ENCODE measurements around the gene ESYT1. TPM values are rescaled to one million over a fixed set of nuclear protein-coding genes. Genes with fewer than 3 reads are reported as not detected.
A peak's percentile ranks its signal among the peaks of the same experiment; 100 is the strongest.

Gene ESYT1, protein sequence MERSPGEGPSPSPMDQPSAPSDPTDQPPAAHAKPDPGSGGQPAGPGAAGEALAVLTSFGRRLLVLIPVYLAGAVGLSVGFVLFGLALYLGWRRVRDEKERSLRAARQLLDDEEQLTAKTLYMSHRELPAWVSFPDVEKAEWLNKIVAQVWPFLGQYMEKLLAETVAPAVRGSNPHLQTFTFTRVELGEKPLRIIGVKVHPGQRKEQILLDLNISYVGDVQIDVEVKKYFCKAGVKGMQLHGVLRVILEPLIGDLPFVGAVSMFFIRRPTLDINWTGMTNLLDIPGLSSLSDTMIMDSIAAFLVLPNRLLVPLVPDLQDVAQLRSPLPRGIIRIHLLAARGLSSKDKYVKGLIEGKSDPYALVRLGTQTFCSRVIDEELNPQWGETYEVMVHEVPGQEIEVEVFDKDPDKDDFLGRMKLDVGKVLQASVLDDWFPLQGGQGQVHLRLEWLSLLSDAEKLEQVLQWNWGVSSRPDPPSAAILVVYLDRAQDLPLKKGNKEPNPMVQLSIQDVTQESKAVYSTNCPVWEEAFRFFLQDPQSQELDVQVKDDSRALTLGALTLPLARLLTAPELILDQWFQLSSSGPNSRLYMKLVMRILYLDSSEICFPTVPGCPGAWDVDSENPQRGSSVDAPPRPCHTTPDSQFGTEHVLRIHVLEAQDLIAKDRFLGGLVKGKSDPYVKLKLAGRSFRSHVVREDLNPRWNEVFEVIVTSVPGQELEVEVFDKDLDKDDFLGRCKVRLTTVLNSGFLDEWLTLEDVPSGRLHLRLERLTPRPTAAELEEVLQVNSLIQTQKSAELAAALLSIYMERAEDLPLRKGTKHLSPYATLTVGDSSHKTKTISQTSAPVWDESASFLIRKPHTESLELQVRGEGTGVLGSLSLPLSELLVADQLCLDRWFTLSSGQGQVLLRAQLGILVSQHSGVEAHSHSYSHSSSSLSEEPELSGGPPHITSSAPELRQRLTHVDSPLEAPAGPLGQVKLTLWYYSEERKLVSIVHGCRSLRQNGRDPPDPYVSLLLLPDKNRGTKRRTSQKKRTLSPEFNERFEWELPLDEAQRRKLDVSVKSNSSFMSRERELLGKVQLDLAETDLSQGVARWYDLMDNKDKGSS
- total RNA-seq, result 100 to 1,000 TPM; 234 to 236 TPM

DNA sequence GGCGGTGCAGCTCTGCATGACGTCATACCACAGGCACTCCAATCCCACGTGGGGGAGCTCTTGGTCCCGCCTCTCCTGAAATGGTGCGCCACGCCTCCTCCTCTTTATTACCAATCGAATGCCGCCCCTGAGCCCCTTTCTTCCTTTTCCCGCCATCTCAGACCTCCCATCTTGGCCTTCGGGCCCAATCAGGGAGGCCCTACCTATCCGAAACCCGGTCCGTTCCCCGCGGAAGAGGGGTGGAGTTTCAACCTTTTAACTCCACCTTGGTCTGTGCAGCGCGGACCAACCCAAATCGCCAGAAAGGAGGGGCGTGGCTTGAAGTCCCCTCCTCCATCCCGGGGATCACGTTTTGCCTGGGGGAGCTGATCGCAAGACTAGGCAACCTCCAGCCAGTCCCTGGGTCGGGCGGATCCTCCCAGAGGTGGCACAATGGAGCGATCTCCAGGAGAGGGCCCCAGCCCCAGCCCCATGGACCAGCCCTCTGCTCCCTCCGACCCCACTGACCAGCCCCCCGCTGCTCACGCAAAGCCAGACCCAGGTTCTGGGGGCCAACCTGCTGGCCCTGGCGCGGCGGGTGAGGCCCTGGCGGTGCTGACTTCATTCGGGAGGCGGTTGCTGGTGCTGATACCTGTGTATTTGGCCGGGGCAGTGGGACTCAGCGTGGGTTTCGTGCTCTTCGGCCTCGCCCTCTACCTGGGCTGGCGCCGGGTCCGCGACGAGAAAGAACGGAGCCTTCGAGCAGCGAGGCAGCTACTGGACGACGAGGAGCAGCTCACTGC is at the start of gene ESYT1:
TSS of gene ESYT1 (plus strand) at position 380 of the 782 bp plus-strand sequence. CDS start at position 433, 53 bp downstream.
- peak; percentile 95 for ATAC-seq (replicated peaks)
- no peaks in the 10 kb centered on the region for H3K27me3 Mint-ChIP-seq
- no peaks in the 10 kb centered on the region for H3K9me3 Mint-ChIP-seq
- H3K36me3 Mint-ChIP-seq (ENCODE audit: low read depth), result peaks cover 71% of the 10 kb centered on the region
- peaks cover 50% of the 10 kb centered on the region for H3K4me1 Mint-ChIP-seq
- peak within 1 kb of the TSS; percentile 98 for H3K4me3 Mint-ChIP-seq
- H3K27ac Mint-ChIP-seq, result peak within 1 kb of the TSS; percentile 83

DNA sequence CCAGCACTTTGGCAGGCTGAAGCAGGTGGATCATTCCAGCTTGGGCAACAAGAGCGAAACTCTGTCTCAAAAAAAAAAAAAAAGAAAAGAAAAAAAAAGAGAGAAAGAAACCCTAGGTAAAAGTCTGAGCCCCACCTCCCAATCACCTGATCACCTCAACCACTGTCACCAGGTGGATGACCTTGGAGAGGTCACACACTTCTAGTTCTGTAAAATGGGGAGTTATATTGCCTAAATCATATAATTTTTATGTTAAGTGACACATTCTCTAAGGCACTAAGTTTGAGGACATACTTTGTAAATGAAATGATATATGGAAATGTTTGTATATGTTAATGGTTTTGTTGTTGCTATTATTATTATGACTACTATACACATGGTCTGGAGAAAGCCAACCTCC is 49.6 kb upstream of the ESYT1 start:
- no peaks in the 10 kb centered on the region for H3K4me1 Mint-ChIP-seq
- H3K4me3 Mint-ChIP-seq, result peak overlapping the region; percentile 76
- no peak for ATAC-seq (replicated peaks)
- H3K27me3 Mint-ChIP-seq, result peaks cover 4% of the 10 kb centered on the region
- H3K36me3 Mint-ChIP-seq (ENCODE audit: low read depth), result no peaks in the 10 kb centered on the region
- no peaks in the 10 kb centered on the region for H3K9me3 Mint-ChIP-seq
- no peak overlapping the region for H3K27ac Mint-ChIP-seq

DNA sequence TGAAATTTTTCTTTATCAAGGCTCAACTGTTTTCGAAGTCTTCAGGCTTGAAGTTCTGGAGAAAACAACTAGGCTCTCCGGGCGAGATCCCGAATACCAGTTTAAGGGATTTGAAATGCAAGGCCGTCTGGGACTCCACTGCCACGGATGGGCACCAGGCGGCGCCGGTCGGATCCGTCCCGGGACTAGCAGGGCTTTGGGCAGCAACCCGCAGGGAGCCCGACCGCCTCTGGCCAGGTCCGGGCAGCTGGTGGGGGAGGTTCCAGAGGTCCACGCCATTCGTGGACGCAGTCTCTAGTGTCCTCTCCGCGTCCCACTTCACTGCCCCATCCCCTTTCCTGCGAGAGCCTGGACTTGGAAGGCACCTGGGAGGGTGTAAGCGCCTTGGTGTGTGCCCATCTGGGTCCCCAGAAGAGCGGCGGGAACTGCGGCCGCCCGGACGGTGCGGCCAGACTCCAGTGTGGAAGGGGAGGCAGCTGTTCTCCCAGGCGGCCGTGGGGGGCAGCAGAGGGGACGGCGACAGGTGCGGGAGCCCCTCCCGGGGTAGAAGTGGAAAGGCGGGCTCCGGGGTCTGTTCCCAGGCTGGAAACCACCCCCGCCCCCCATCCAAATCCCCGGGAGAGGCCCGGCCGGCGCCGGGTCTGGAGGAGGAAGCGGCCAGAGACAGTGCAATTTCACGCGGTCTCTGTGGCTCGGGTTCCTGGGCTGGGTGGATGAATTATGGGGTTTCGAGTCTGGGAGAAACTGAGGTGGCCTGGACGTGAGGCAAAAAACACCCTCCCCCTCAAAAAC is 48.9 kb upstream of the ESYT1 start:
- H3K4me1 Mint-ChIP-seq, result no peaks in the 10 kb centered on the region
- H3K4me3 Mint-ChIP-seq, result peak overlapping the region; percentile 76
- no peaks in the 10 kb centered on the region for H3K36me3 Mint-ChIP-seq (ENCODE audit: low read depth)
- no peak overlapping the region for H3K27ac Mint-ChIP-seq
- H3K9me3 Mint-ChIP-seq, result no peaks in the 10 kb centered on the region
- peak; percentile 57 for ATAC-seq (replicated peaks)
- peaks cover 4% of the 10 kb centered on the region for H3K27me3 Mint-ChIP-seq

DNA sequence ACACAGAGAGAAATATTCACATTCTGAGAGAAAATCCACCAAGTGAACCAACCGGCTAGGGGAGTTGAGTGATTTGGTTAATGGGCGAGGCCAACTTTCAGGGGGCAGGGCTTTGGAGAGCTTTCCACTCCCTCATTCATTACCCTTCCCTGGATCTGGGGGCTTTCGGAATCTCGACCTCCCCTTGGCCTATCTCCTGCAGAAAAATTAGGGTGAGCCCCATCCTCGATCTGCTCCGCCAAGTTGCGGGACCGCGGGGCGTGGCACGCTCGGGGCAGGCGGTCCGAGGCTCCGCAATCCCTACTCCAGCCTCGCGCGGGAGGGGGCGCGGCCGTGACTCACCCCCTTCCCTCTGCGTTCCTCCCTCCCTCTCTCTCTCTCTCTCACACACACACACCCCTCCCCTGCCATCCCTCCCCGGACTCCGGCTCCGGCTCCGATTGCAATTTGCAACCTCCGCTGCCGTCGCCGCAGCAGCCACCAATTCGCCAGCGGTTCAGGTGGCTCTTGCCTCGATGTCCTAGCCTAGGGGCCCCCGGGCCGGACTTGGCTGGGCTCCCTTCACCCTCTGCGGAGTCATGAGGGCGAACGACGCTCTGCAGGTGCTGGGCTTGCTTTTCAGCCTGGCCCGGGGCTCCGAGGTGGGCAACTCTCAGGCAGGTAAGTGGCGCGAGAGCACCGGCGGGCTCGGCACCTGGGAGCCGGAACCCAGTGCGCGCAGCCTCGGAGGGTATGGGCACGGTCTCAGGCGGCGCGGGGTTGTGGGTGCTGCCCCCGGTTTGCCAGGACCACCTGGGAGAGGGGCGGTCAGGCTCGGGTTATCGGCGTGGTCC is 48.1 kb upstream of the ESYT1 start, which contains the start of gene ERBB3:
TSS of gene ERBB3 (plus strand) at position 443 of the 833 bp plus-strand sequence. CDS start at position 579, 136 bp downstream.
- H3K27me3 Mint-ChIP-seq, result peaks cover 4% of the 10 kb centered on the region
- H3K9me3 Mint-ChIP-seq, result no peaks in the 10 kb centered on the region
- peak; percentile 94 for ATAC-seq (replicated peaks)
- H3K4me3 Mint-ChIP-seq, result peak within 1 kb of the TSS; percentile 76
- H3K4me1 Mint-ChIP-seq, result no peaks in the 10 kb centered on the region
- H3K36me3 Mint-ChIP-seq (ENCODE audit: low read depth), result no peaks in the 10 kb centered on the region
- no peak within 1 kb of the TSS for H3K27ac Mint-ChIP-seq

DNA sequence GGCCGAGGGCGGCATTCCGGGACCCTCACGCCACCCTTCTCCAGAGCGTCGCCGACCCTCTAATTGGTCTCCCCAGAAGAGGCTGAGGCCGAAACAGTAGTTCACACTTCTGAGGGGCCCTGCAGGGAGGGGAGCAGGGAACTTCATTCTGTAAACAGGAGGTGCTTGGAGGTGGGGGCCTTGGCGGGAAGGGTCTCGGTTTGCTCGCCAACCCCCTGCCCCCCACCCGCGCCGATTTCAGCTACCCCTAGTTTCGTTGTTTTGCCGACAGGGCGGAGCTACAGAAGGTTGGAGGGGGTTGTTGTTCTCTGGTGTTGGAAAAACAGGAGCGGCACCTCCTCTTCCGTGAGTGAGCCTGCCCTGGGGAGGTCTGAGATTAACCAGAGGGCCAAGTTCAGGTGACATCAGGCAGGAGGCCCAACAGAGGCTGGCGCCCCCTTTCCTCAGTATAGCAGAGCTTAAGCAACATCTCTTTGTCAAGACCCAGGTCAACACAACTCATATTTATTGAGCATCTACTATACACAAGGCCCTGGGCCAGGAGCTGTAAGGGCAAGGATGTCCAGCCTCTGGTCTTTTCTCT is 47.4 kb upstream of the ESYT1 start:
- peaks cover 4% of the 10 kb centered on the region for H3K27me3 Mint-ChIP-seq
- H3K4me3 Mint-ChIP-seq, result peak overlapping the region; percentile 76
- no peak overlapping the region for H3K27ac Mint-ChIP-seq
- ATAC-seq (replicated peaks), result no peak
- no peaks in the 10 kb centered on the region for H3K4me1 Mint-ChIP-seq
- H3K36me3 Mint-ChIP-seq (ENCODE audit: low read depth), result no peaks in the 10 kb centered on the region
- no peaks in the 10 kb centered on the region for H3K9me3 Mint-ChIP-seq

DNA sequence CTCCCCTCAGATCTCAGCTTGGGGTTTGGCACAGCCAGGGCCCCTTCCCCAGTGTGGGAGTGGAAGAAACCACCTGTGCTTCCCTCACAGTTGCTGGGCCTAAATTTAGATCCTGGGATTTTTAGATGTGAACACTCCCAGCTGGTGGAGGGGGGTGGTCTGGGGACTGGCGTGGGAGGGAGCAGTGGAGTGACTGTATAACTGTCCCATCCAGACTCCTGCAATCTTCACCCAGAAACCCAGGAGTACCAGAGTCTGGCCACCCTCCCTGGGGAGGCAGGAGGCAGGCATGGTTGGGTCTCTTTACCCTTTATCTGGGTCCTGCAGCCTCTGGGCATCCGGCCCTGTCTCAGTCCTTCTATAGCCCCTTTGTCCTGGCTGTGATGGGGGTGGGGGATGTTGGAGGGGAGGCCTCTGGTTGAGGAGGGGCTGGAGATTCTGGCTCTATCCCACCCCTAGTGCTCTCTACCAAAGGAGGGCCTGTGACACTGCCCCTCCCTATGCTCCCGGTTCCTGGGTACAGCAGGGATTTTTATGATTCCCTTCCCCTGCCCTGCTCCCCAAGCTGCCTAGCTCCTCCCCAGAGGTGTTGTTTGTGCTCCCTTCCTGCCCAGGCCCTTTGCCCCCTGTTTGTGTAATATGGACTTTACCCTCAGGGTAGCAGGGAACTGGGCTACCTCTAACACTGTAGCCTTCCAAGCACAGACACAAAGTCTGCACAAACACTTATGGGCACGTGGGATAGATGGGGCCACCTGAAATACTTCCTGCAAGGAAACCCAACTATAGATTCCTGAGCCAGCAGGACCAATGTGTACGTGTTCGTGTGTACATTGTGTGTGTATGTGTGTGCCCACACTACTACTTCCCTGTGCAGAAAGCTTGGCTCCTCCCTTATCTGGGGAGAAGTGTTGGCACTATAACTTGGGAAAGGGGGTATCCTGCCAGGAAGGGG is 46.4 kb upstream of the ESYT1 start:
- Mint-ChIP-seq H3K4me3 (peak overlapping the region; percentile 76), H3K36me3 (ENCODE audit: low read depth) (no peaks in the 10 kb centered on the region), H3K27me3 (peaks cover 4% of the 10 kb centered on the region), H3K9me3 (no peaks in the 10 kb centered on the region), H3K4me1 (no peaks in the 10 kb centered on the region), H3K27ac (no peak overlapping the region)
- ATAC-seq (replicated peaks), result no peak

DNA sequence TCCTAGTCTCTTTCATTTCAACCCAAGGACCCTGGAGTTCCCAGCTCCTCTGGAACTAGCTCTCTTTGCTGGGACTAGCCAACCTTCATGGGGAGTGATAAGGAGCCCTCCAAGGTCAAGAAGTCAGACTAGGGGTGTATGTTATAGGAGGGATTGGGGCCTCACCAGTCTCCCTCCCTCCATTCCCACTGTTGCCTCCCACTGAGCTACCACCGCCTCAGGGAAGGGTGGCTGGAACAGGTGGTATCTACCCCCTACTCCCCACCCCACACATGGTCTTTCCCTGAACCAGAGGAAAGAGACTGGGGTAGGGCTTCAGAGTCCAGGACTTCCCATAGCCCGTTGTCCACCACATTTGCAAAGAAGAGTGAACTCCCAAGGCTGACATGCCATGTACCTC is 45.7 kb upstream of the ESYT1 start:
- Mint-ChIP-seq H3K4me1 (no peaks in the 10 kb centered on the region), H3K9me3 (no peaks in the 10 kb centered on the region), H3K27ac (no peak overlapping the region), H3K4me3 (no peak overlapping the region), H3K36me3 (ENCODE audit: low read depth) (no peaks in the 10 kb centered on the region), H3K27me3 (peaks cover 4% of the 10 kb centered on the region)
- ATAC-seq (replicated peaks), result no peak

DNA sequence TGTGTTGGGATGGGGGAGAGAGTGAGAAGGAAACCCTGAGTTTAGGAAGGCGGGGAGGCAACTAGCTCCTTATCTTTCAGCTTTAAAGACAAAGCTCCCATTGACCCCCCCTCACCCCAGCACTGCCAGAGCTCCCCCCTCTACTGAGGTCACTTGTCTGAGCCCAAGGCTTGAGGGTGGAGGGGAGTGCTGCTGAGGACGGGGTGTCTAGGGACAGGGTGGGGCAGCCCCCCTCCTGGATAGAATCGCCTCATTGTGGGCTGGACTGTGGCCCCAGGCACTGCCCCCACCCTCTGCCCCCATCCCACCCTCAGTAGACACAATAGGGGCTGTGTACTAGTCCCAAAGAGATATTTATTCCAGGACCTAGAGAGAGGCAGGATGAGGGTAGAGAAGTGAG is 45.1 kb upstream of the ESYT1 start:
- Mint-ChIP-seq H3K27me3 (peaks cover 4% of the 10 kb centered on the region), H3K27ac (no peak overlapping the region), H3K4me1 (no peaks in the 10 kb centered on the region), H3K9me3 (no peaks in the 10 kb centered on the region), H3K4me3 (no peak overlapping the region), H3K36me3 (ENCODE audit: low read depth) (no peaks in the 10 kb centered on the region)
- ATAC-seq (replicated peaks), result no peak

DNA sequence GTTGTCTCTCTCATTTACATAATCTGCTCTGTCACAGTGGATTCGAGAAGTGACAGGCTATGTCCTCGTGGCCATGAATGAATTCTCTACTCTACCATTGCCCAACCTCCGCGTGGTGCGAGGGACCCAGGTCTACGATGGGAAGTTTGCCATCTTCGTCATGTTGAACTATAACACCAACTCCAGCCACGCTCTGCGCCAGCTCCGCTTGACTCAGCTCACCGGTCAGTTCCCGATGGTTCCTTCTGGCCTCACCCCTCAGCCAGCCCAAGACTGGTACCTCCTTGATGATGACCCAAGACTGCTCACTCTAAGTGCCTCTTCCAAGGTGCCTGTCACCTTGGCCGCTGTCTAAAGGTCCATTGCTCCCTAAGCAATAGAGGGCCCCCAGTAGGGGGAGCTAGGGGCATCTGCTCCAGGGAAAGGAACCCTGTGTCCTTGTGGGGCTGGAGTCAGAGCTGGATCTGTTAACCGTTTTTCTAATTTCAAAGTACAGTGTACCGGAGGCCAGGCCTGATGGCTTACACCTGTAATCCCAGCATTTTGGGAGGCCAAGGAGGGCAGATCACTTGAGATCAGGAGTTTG is 43.0 kb upstream of the ESYT1 start:
- peaks cover 4% of the 10 kb centered on the region for H3K27me3 Mint-ChIP-seq
- no peaks in the 10 kb centered on the region for H3K9me3 Mint-ChIP-seq
- H3K27ac Mint-ChIP-seq, result no peak overlapping the region
- no peaks in the 10 kb centered on the region for H3K4me1 Mint-ChIP-seq
- H3K36me3 Mint-ChIP-seq (ENCODE audit: low read depth), result no peaks in the 10 kb centered on the region
- H3K4me3 Mint-ChIP-seq, result no peak overlapping the region
- peak; percentile 66 for ATAC-seq (replicated peaks)

DNA sequence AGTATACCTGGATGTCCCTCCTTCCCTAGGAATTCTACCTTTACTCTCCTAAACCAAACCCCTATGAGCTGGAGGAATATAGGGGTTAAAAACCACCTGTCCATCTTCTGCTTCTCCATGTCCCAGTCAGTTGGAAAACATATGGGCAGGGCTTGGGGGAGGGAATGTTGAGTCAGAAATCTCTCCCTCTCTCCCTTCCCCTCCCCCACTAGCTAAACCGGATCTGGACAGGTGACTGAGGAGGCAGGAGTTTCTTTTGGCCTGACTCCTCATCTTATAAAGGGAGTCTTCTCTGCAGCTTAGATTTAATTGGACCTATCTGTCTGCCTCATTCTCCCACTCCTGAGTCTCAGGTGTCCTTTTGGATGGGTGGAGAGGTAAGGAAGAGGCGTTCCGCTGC is 42.0 kb upstream of the ESYT1 start:
- no peaks in the 10 kb centered on the region for H3K4me1 Mint-ChIP-seq
- no peak overlapping the region for H3K4me3 Mint-ChIP-seq
- ATAC-seq (replicated peaks), result no peak
- H3K9me3 Mint-ChIP-seq, result no peaks in the 10 kb centered on the region
- H3K27ac Mint-ChIP-seq, result no peak overlapping the region
- no peaks in the 10 kb centered on the region for H3K36me3 Mint-ChIP-seq (ENCODE audit: low read depth)
- peaks cover 1% of the 10 kb centered on the region for H3K27me3 Mint-ChIP-seq

DNA sequence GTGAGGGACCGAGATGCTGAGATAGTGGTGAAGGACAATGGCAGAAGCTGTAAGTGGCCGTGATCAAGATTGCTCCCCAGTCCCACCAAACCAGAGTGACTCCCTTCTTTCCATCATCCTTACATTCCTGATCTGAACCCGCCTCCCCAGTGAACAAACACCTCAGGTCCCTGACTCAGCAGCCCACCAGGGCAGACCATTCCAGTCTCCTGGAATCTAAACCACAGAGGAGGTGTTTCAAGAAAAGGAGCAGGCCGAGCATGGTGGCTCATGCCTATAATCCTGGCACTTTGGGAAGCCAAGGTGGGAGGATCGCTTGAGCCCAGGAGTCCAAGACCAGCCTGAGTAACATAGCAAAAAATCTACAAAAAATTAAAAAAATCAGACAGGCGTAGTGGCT is 41.5 kb upstream of the ESYT1 start:
- H3K9me3 Mint-ChIP-seq, result no peaks in the 10 kb centered on the region
- no peak overlapping the region for H3K4me3 Mint-ChIP-seq
- H3K4me1 Mint-ChIP-seq, result no peaks in the 10 kb centered on the region
- no peak for ATAC-seq (replicated peaks)
- no peak overlapping the region for H3K27ac Mint-ChIP-seq
- H3K36me3 Mint-ChIP-seq (ENCODE audit: low read depth), result no peaks in the 10 kb centered on the region
- H3K27me3 Mint-ChIP-seq, result no peaks in the 10 kb centered on the region
